Measurements from ENCODE around the gene GPD1L.

The GPD1L gene

GRCh38 chr3:32197991-32198390 is 91.6 kb downstream of the GPD1L start:
- TF ChIP-seq, protein P1, sequence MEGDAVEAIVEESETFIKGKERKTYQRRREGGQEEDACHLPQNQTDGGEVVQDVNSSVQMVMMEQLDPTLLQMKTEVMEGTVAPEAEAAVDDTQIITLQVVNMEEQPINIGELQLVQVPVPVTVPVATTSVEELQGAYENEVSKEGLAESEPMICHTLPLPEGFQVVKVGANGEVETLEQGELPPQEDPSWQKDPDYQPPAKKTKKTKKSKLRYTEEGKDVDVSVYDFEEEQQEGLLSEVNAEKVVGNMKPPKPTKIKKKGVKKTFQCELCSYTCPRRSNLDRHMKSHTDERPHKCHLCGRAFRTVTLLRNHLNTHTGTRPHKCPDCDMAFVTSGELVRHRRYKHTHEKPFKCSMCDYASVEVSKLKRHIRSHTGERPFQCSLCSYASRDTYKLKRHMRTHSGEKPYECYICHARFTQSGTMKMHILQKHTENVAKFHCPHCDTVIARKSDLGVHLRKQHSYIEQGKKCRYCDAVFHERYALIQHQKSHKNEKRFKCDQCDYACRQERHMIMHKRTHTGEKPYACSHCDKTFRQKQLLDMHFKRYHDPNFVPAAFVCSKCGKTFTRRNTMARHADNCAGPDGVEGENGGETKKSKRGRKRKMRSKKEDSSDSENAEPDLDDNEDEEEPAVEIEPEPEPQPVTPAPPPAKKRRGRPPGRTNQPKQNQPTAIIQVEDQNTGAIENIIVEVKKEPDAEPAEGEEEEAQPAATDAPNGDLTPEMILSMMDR (IDR thresholded peaks at IDR 0.05; ENCODE audit: low read depth, low read length) = no peak
- DNase-seq (ENCODE audit: extremely low read depth, low read depth) = no peak

DNA sequence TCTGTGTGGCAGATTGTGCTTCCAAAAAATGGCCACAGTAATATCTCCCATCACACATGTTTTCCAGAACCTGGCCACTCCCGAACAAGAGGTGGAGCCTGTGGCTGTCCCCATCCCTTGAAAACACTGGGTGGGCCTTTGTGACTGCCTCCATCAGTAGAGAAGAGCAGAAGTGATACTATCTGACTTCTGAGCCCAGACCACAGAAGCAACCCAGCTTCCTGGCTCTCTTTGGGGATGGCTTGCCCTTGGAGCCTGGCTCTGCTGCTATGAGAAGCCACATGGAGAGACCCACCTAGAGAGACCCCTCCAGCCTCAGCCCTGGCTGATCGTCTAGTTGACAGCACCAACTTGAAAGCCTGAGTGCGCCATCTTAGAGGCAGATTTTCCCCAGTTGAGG is 92.3 kb downstream of the GPD1L start:
- DNase-seq (ENCODE audit: extremely low read depth, low read depth) = no peak
- TF ChIP-seq, protein P1 (IDR thresholded peaks at IDR 0.05; ENCODE audit: low read depth, low read length) = no peak

DNA sequence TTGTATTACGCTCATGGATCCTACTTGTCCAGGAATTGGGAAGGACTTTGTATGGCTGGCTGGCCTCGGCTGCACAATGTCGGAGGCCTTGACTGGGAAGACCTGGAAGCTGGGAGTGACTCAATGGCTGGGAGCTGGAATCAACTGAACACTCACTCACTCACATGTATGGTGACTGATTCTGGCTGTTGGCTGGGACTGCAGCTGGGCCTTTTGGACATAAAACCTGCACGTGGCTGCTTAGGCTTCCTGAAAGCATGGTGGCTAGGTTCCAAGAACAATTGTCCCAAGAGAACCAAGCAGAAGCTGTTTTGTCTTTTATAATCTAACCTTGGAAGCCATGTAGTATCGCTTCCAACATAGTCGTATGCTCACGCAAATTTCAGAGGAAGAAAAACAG is 94.1 kb downstream of the GPD1L start:
- TF ChIP-seq, protein P1 (IDR thresholded peaks at IDR 0.05; ENCODE audit: low read depth, low read length) = no peak
- DNase-seq (ENCODE audit: extremely low read depth, low read depth) = no peak

DNA sequence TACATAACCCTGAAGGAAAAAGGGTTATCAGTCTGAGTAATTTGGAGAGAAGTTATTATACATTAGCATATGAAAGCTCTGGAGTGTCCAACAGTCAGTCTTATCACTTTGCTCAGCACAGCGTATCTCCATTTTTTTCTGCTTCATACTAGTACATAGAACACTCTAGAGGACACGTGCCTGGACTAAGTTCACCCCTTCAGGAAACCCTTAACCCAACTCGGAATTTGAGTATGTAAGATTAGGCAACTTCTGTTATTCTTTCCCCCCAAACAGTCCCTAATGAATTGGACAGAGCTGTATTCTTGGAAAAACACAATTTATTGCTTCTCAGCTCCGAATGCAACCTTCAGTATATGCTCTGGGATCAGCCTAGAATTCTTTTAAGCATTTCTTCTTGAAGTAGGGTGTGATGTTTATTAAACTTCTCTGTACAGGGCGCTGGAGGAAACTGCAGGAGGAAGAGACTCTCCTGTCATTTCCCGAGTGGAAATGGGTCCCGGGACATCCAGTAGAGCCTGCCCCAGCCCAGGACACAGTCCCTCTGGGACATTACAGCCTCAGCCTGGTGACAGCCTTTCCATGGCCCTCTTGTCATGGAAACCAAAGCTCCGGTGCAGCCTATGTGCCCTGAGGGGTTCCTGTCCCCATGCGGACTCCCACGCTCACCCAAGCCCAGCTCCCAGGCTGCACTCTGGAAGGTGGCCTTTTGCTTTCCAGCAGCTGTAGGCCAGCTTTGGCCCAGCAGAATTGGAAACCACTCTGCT is 94.8 kb downstream of the GPD1L start:
- no peak for DNase-seq (ENCODE audit: extremely low read depth, low read depth)
- TF ChIP-seq, protein P1 (IDR thresholded peaks at IDR 0.05; ENCODE audit: low read depth, low read length) = no peak

GRCh38 chr3:32202496-32202895 is 96.1 kb downstream of the GPD1L start:
- DNase-seq (ENCODE audit: extremely low read depth, low read depth) = no peak
- TF ChIP-seq, protein P1 (IDR thresholded peaks at IDR 0.05; ENCODE audit: low read depth, low read length) = no peak

- TF ChIP-seq, protein P1 (IDR thresholded peaks at IDR 0.05; ENCODE audit: low read depth, low read length) = no peak
- DNase-seq (ENCODE audit: extremely low read depth, low read depth) = no peak
These were observed 97.4 kb downstream of the GPD1L start for GRCh38 chr3:32203854-32204253.

GRCh38 chr3:32208447-32208846 is 102.0 kb downstream of the GPD1L start:
- no peak for DNase-seq (ENCODE audit: extremely low read depth, low read depth)
- TF ChIP-seq, protein P1 (IDR thresholded peaks at IDR 0.05; ENCODE audit: low read depth, low read length) = no peak
